HL-60/S4 treated with phorbol 12-myristate 13-acetate at 8.2 ng/mL for 4 days and 3 days (cell line): ENCODE data around the gene ZNF23.

Experiments used
- in situ Hi-C: fragments of 300-500 bp; cut with MboI; formaldehyde crosslinking; loops from 2 replicates; pipeline ENCODE4 v1.15.0; 2022; ENCODE audit warnings: low sequenced_read_pairs

Gene ZNF23

DNA sequence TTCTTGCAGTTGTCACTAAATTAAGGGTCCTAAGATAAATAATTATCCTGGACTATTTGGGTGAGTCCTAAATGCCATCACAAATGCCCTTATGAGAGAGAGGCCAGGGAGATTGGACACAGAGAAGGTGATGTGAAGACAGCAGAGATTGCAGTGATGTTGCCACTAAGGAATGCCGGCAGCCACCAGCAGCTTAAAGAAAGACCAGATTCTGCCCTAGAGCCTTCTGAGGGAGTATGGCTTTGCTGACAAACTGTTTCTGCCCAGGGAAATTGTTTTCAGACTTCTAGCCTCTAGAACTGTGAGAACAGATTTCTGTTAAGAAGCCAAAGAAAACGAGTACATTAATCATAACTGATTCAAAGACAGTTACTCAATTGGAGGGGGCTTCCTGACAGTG is 10.0 kb upstream of the ZNF23 start:
- in situ Hi-C loops = no loop called here

DNA sequence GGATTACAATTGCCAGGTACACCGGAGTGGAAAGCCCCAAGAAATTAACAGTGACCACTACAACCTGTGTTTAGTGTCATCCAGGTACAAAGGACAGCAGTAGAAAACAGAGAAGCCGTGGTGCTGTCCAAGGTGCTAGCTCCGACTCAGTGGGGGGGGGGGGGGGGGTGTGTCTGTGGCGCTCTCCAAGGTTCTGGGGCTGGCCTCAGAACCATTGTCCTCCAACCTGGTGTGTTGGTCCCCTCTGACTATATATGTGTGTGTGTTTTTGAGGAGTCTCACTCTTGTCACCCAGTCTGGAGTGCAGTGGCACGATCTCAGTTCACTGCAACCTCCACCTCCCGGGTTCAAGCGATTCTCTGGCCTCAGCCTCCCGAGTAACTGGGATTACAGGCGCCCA is 5.8 kb upstream of the ZNF23 start:
- in situ Hi-C loops = no loop called here

DNA sequence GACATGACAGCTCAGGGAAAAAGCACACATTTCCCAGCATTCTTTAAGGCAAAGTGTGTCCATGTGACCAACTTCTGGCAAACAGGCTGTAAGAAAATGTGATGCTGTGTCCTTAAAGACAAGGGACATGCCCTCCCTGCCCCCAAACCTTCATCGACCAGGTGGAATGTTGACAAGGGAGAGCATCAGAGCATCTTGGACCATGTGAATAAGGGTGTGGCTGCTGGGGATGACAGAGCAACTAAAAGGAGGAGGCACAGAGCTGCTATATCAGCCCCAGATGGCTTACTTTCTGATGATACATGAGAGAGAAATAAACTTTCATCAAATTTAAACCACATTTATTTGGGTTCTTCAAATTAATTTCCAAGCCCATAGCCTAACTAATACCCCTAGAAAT is 2.2 kb upstream of the ZNF23 start:
- in situ Hi-C loops = no loop called here

- in situ Hi-C loops = no loop called here
Observed at GRCh38 chr16:71460941-71461340, 1.1 kb downstream of the ZNF23 start.

- in situ Hi-C loops = no loop called here
Observed at GRCh38 chr16:71460236-71460635, 1.8 kb downstream of the ZNF23 start.

DNA sequence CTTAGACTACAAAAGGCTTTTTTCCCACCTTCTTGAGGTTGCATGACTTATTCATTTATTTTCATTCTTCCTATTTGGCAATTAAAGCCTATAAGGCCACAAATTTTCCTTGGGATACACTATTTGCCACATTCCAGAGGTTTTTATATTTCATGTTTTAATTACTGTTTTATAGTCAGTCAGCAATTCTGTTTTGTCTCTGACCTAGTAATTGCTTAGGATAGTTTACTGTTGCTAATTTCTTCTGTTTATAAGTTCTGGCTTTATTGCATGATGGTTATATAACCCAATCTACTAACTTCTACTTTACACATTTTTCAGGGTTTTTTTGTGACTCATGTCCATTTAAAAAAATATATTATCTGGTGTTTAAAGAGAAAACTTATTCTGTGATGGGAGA is 2.5 kb downstream of the ZNF23 start:
- in situ Hi-C loops = no loop called here

GRCh38 chr16:71456801-71457200 is 5.2 kb downstream of the ZNF23 start:
- in situ Hi-C loops = no loop called here

DNA sequence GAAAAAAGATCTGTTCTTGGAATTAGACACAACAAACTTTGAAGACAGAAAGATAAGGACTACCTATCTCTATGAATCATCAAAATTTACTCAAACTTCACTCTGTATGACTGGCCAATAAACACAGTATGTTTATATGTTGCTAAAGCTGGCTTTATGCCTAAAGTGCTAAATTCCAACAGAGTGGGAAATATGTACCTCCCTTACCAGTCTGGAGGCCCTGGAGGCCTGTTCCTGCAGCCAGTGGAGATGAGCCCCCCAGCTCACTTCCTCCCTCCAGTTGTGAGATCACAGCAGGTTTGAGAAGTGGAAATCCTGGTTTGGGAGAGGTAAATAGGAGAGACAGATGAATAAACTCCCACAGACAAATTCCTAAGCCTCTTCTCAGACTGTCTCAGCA is 9.0 kb downstream of the ZNF23 start:
- in situ Hi-C loops = no loop called here

GRCh38 chr16:71449020-71449419 is 13.0 kb downstream of the ZNF23 start:
- in situ Hi-C loops = no loop called here

GRCh38 chr16:71448274-71448866 is 13.7 kb downstream of the ZNF23 start:
- in situ Hi-C loops = no loop called here

DNA sequence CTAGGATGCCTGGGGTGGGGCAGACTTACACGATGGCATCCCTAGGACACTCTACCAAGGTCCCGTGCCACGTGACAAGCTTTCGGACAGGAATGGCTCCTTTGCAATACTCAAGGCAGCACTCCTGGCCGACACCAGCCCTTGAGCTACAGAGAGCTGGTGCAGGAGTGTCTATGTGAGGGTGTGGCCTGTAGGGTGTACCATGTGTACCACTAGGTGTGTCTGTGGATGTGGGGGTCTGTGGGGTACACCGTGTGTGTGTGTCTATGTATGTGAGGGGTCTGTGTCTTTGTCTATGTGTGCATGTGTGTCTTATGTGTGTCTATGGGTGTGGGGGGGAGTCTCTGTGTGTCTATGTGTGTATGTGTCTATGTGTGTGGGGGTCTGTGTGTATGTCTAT is 18.3 kb downstream of the ZNF23 start:
- in situ Hi-C loops = no loop called here

GRCh38 chr16:71442051-71442440 is 20.0 kb downstream of the ZNF23 start, which contains the start of gene TLE7:
Gene TLE7, minus strand, starts transcription at chr16:71442054. Its CDS starts 8,730 bp downstream, at chr16:71433324.
- in situ Hi-C loops = no loop called here

DNA sequence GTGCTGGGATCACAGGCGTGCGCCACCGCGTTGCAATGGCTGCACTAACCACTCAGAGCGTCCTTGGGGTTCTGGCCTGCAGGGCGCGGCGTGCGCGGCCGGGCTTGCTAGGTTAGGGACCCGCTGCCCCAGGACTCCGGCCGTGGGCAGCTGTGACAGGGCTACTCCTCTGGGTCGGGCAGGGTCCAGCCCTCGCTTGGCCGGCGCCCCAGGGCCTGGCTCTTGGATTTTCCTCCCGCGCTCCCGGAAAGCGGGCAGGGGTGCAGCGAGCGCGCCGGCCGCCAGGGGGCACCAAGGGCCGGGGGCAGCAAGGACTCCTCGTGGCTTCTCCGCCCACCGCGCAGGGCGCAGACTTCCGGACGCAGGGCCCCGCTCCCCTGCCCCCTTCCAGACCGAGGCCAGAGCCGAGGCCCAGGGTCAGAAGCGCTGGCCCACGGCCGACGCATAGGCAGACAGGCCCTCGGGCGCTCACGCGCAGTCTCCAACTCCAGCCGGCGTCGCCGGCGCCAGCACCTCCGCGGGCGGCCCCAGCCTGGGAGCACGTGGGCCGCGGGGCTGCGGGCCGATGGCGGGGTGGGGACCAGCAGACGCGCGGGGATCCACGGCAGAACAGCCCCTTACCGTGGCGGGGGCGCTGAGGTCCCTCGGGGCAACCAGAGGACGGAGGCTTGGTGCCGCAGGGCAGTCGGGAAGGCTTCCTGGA is 20.5 kb downstream of the ZNF23 start:
- in situ Hi-C loops = no loop called here

- in situ Hi-C loops = no loop called here
Observed at GRCh38 chr16:71440669-71441347, 21.2 kb downstream of the ZNF23 start.

GRCh38 chr16:71439523-71439922 is 22.5 kb downstream of the ZNF23 start:
- in situ Hi-C loops = no loop called here

DNA sequence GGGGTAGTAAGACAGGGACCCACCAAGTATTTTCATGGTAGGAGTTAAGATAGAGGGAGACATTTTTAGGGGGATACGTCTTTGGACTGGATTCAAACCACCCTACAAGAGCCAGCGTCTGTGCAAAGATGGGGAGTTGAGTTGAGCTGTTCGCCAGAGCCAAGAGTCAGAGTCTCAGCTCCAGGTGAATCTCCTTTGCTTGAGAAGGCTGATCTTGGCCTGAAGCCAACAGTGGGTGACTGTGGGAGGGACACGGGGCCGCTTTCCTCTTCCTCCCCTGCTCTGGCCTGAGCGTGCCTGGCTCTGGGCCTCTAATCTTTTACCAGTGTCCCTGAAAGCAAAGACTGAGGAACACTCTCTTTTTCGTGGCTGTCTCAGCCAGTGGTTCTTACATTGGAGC is 25.6 kb downstream of the ZNF23 start:
- in situ Hi-C loops = no loop called here

DNA sequence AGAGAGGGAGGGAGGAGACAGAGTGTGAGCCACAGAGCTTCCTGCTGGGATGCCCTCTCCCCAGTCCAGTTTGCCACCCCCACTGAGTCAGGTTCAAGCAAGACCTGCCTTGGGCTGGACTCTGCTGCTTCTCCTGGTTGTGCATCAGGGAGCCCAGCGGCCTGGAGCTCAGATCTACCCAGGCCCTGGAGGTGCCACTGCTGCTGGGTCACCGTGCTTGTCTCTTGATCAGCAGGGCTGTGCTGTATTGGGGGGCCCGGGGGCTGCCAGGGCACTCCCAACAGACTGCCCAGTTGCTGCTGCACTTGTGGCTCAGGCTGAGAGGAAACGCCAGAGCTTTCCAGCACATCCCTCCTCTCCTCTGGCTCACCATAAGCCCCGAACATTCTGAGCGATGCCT is 29.1 kb downstream of the ZNF23 start:
- in situ Hi-C loops = no loop called here

DNA sequence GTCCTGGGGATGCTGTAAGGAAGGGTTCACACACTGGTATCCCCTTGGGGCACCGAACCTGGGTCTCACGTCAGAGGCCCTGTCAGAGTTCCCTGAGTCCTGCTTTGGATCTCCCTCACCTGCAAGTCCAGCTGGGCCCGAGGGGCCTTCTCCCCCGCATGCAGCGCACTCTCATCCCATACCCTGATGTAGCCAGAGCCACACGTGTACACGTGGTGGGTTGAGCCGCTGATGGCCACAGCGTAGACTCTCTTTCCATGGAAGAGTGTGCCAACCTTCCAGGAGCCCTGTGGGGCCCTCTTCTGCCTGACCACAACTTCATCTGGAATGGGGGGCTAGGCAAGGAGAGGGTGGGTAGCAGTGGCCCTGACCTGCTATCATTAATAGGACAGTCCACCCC is 30.1 kb downstream of the ZNF23 start:
- in situ Hi-C loops = no loop called here

DNA sequence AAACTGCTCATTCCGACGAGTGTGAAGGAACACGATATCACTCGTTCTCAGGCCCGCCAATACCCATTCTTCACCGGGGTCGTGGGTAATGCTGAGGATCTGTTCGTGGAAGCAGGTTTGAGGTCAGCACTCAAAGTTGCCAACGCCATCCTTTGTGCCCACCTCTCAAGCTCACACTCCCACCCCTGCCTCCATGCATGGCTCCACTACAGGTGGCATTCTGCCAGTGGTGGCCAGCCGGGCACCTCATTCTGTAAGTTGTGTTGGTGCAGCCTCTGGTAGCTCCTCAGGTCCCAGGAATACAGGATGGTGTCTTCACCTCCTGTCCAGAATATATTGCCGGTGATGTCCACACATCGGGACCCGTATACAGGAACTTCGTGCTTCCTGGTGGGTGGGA is 30.9 kb downstream of the ZNF23 start:
- in situ Hi-C loops = no loop called here

- in situ Hi-C loops = no loop called here
Observed at GRCh38 chr16:71430744-71431143, 31.3 kb downstream of the ZNF23 start.

DNA sequence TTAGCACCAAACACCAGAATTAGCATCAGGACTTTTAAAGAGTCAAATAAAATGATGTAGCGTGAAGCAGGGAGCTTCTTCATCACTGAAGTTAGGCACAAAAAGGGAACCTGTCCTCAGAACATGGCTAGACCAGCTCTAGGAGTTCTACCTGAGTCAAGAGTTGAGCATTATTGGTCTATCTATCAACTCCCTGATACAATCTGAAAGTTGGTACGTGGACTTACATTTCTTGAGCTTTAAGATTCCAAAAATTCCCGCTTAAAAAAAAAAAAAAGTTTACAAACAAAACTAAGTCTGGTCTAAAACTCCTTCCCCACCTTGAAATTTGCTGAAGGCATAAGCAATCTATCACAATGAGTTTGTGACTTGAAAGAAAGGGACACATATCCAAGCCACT is 32.5 kb downstream of the ZNF23 start:
- in situ Hi-C loops = no loop called here

GRCh38 chr16:71428883-71429282 is 33.2 kb downstream of the ZNF23 start:
- in situ Hi-C loops = no loop called here
